Measurements from ENCODE around the gene KHDRBS1.

The KHDRBS1 gene, protein sequence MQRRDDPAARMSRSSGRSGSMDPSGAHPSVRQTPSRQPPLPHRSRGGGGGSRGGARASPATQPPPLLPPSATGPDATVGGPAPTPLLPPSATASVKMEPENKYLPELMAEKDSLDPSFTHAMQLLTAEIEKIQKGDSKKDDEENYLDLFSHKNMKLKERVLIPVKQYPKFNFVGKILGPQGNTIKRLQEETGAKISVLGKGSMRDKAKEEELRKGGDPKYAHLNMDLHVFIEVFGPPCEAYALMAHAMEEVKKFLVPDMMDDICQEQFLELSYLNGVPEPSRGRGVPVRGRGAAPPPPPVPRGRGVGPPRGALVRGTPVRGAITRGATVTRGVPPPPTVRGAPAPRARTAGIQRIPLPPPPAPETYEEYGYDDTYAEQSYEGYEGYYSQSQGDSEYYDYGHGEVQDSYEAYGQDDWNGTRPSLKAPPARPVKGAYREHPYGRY

GRCh38 chr1:32013386-32014198, at the start of gene KHDRBS1:
Gene KHDRBS1, plus strand, starts transcription at chr1:32013868. Its CDS starts 128 bp downstream, at chr1:32013996.
- peaks cover 33% of the 10 kb centered on the region for H3K36me3 Mint-ChIP-seq (ENCODE audit: low read depth)
- peaks cover 36% of the 10 kb centered on the region for H3K4me1 Mint-ChIP-seq (ENCODE audit: low read depth)
- peak within 1 kb of the TSS; percentile 97 for H3K27ac Mint-ChIP-seq
- H3K4me3 Mint-ChIP-seq, result peak within 1 kb of the TSS; percentile 96
- no peaks in the 10 kb centered on the region for H3K27me3 Mint-ChIP-seq
- H3K9me3 Mint-ChIP-seq, result no peaks in the 10 kb centered on the region

DNA sequence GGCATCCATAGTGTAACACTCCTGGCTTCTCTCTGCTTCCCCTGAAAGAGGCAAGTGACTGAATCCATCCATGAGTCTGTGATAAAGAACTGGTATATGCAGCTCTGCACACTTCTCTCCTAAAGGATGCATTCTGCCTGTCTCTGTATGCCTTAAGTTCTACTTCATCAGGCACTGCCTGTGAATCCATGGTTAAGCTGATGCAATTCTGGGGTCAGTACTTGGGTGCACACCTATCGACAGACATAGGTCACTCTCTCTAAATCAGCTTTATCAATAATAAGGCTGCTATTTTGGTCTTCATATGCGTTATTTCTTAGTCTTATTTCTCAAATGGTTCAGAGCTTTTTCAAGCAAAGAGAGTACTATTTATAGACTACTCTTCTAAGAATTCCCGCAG, 42.8 kb upstream of the KHDRBS1 start:
- no peaks in the 10 kb centered on the region for H3K4me1 Mint-ChIP-seq (ENCODE audit: low read depth)
- no peaks in the 10 kb centered on the region for H3K36me3 Mint-ChIP-seq (ENCODE audit: low read depth)
- no peaks in the 10 kb centered on the region for H3K27me3 Mint-ChIP-seq
- H3K4me3 Mint-ChIP-seq, result no peak overlapping the region
- no peak overlapping the region for H3K27ac Mint-ChIP-seq
- H3K9me3 Mint-ChIP-seq, result no peaks in the 10 kb centered on the region

- Mint-ChIP-seq H3K27ac (no peak overlapping the region), H3K27me3 (no peaks in the 10 kb centered on the region), H3K4me1 (ENCODE audit: low read depth) (peaks cover 11% of the 10 kb centered on the region), H3K36me3 (ENCODE audit: low read depth) (no peaks in the 10 kb centered on the region), H3K9me3 (no peaks in the 10 kb centered on the region), H3K4me3 (no peak overlapping the region)
These were observed 37.3 kb upstream of the KHDRBS1 start for GRCh38 chr1:31976401-31976800.

DNA sequence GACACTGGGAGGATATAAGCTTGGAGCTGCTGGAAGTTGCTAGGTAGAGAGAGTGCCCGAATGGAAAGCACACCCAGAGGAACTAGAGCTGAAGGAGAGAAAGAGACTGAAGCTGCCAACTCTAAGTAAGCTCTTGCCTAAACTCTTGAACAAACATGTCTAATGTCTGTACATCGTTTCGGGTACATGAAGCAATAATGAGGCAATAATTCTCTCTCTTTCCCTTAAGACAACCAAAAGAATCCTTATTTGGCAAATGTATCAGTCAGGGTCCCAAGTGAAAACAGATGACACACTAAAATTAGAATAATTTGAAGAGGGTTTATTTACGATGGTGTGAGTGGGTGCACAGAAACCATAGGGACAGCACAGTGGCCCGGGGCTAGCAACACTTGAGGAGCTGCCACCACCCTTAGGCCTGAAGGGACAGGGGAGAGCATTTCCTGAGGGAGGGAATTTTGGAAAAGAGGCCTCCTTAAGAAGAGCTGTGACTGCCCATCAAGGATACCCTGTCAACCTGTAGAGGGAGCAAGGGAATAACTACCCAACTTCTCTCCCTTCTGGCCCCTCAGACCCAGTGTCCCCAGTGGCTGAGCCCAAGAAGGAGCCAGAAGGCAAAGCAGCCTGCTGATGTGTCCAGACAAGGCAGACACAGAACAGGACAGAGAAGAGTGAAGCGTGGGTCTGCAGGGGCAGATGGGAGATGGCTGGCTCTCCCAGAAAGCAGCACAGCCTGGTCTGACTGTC, 36.1 kb upstream of the KHDRBS1 start:
- Mint-ChIP-seq H3K9me3 (peaks cover 2% of the 10 kb centered on the region), H3K36me3 (ENCODE audit: low read depth) (no peaks in the 10 kb centered on the region), H3K4me3 (no peak overlapping the region), H3K27ac (no peak overlapping the region), H3K27me3 (no peaks in the 10 kb centered on the region), H3K4me1 (ENCODE audit: low read depth) (peaks cover 23% of the 10 kb centered on the region)

DNA sequence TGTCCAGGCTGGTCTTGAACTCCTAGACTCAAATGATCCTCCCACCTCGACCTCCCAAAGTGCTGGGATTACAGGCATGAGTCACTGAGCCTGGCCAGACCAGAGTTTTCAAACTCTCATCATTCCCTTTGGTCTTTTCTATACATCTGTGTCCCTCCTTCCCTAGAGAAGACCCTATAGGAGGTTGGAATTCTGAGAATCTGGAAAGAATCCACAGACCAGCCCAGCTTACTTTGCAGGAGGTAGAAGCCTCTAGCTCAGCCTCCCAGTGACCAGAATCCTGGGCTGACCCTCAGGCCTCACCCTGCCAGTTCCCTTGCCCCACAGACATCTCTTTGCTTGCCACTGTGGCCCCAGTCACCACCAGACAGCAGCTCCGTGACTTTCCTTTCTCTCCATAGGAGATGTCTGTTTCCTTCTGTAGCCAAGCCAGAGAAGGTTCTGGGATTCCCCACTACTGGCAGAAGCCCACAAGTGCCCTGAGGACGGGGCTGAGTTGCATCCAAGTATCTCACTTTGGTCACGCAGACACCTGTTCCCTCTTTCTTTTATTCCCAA, 34.7 kb upstream of the KHDRBS1 start:
- H3K9me3 Mint-ChIP-seq, result peaks cover 5% of the 10 kb centered on the region
- H3K27ac Mint-ChIP-seq, result no peak overlapping the region
- no peaks in the 10 kb centered on the region for H3K36me3 Mint-ChIP-seq (ENCODE audit: low read depth)
- H3K4me1 Mint-ChIP-seq (ENCODE audit: low read depth), result peaks cover 32% of the 10 kb centered on the region
- H3K4me3 Mint-ChIP-seq, result no peak overlapping the region
- no peaks in the 10 kb centered on the region for H3K27me3 Mint-ChIP-seq

DNA sequence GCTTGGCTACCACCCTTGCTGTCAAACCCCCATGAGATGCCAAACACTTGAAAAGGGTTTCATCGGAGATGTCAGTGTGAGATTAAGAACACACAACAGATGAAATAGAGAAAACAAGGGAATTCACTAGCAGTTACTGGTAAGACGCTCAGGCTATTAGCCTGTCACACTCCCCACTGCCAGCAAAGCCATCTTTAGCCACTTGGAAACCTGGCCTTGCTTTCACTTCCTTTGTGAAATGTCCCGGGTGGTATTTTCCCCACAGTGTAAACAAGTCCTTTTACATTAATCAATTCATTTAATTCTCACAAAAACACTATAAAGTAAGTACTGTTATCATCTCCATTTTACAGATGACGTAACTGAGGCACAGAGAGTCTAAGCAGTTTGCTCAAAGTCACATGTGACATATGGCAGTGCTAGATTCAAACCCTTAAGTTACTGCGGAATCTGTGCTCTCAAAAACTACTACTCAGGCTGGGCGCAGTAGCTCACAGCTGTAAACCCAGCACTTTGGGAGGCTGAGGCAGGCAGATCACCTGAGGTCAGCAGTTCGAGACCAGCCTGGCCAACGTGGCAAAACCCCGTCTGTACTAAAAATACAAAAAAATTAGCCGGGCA, 32.7 kb upstream of the KHDRBS1 start:
- H3K27me3 Mint-ChIP-seq, result no peaks in the 10 kb centered on the region
- H3K4me3 Mint-ChIP-seq, result no peak overlapping the region
- H3K9me3 Mint-ChIP-seq, result peaks cover 5% of the 10 kb centered on the region
- H3K4me1 Mint-ChIP-seq (ENCODE audit: low read depth), result peaks cover 47% of the 10 kb centered on the region
- H3K27ac Mint-ChIP-seq, result peak overlapping the region; percentile 11
- no peaks in the 10 kb centered on the region for H3K36me3 Mint-ChIP-seq (ENCODE audit: low read depth)

- Mint-ChIP-seq H3K27me3 (no peaks in the 10 kb centered on the region), H3K4me1 (ENCODE audit: low read depth) (peaks cover 47% of the 10 kb centered on the region)
These were observed 32.2 kb upstream of the KHDRBS1 start for GRCh38 chr1:31981456-31981839.

GRCh38 chr1:31981972-31982371, 31.7 kb upstream of the KHDRBS1 start:
- peaks cover 50% of the 10 kb centered on the region for H3K4me1 Mint-ChIP-seq (ENCODE audit: low read depth)
- no peak overlapping the region for H3K4me3 Mint-ChIP-seq
- H3K9me3 Mint-ChIP-seq, result peaks cover 5% of the 10 kb centered on the region
- no peaks in the 10 kb centered on the region for H3K27me3 Mint-ChIP-seq
- H3K27ac Mint-ChIP-seq, result peak overlapping the region; percentile 80
- no peaks in the 10 kb centered on the region for H3K36me3 Mint-ChIP-seq (ENCODE audit: low read depth)

More at GRCh38 chr1:31981456-31981839, 32.2 kb upstream of the KHDRBS1 start:
- Mint-ChIP-seq H3K27ac (peak overlapping the region; percentile 80), H3K9me3 (peaks cover 5% of the 10 kb centered on the region), H3K4me3 (no peak overlapping the region), H3K36me3 (ENCODE audit: low read depth) (no peaks in the 10 kb centered on the region)

DNA sequence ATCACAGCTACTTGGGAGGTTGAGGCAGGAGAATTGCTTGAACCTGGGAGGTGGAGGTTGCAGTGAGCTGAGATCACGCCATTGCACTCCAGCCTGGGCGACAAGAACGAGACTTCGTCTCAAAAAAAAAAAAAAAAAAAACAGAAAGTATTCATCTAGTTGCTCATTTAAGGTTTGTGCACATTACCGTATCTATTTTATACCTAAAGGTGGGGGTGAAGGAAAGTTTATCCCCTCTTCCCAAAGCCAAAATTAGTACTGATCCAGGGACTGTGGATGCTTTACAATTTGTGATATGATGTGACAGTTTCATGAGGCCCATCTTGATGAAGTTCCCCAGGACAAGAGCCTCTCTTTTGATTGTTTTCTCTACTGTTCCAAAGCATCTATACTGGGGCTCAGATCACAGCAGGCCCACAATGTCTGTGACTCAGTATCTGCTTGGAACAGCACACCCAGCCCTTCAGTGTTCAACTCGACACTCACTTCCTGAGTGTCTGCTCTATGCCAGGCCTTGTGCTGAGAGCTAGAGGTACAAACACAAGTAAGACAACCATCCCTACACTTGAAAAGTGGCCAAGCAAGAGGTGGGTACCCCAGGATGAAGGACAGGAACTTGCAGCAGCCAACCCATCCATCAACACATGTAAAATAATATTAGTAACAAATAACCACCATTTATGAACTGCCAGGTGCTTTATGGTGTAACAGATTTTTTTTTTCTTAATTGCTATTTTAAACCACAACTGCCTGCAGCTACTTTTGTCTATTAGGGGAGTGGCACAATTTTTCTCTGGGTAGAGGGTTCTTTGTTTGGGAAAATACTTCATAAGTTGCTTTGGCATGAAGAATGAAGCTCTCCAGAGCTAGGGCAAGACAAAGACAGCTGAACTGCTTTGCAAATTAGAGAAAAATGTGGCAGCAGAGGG, 29.0 kb upstream of the KHDRBS1 start:
- no peaks in the 10 kb centered on the region for H3K36me3 Mint-ChIP-seq (ENCODE audit: low read depth)
- peak overlapping the region; percentile 55 for H3K4me3 Mint-ChIP-seq
- peaks cover 53% of the 10 kb centered on the region for H3K4me1 Mint-ChIP-seq (ENCODE audit: low read depth)
- H3K27ac Mint-ChIP-seq, result peak overlapping the region; percentile 78
- H3K9me3 Mint-ChIP-seq, result peaks cover 5% of the 10 kb centered on the region
- H3K27me3 Mint-ChIP-seq, result no peaks in the 10 kb centered on the region

DNA sequence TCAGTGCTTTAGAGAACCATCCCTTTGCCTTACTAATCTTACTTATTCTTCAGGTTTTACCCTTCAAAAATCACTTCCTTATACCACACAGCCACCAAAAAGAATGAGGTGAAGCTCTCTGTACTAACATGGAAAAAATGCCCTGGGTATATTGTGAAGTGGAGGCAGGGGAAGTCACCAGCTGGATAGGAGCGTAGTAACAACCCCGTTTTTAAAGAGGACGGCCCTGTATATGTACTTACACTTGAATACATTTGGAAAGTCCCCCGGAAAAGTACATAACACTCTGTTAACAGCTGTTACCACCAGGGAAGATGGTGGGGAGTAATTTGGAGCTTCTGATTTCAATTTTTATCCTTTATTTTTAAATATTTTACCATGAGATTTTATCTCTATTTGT, 28.2 kb upstream of the KHDRBS1 start:
- Mint-ChIP-seq H3K4me1 (ENCODE audit: low read depth) (peaks cover 58% of the 10 kb centered on the region), H3K4me3 (peak overlapping the region; percentile 55)

DNA sequence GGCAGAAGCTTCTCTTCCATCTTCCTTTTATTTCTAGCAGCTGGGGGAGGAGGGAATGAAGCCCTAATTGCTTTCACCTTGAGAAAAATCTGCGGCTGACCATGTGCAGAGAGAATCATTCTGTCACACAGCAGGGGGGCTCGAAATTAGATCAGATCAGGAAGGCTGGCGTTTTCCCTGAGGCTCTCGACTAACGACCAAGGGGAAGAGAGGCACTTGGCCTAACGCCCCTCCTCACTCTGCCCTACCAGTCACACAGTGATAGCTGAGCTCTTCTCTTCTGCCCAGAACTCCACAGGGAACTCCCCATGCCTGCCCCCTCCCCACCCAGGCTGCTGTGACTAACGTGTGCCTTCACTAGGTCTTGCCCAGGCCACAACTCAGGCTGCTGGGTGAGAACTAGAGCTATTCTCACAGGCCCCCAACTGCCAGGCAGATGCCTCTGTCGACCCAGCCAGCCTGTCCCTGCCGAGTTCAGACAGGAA, 26.5 kb upstream of the KHDRBS1 start:
- no peaks in the 10 kb centered on the region for H3K36me3 Mint-ChIP-seq (ENCODE audit: low read depth)

More for the DNA sequence above, 28.2 kb upstream of the KHDRBS1 start:
- Mint-ChIP-seq H3K9me3 (peaks cover 5% of the 10 kb centered on the region), H3K27ac (peak overlapping the region; percentile 78), H3K27me3 (no peaks in the 10 kb centered on the region), H3K36me3 (ENCODE audit: low read depth) (no peaks in the 10 kb centered on the region)

GRCh38 chr1:31989964-31990363, 23.7 kb upstream of the KHDRBS1 start:
- Mint-ChIP-seq H3K36me3 (ENCODE audit: low read depth) (no peaks in the 10 kb centered on the region), H3K4me1 (ENCODE audit: low read depth) (peaks cover 19% of the 10 kb centered on the region), H3K27ac (no peak overlapping the region), H3K27me3 (no peaks in the 10 kb centered on the region), H3K9me3 (no peaks in the 10 kb centered on the region), H3K4me3 (no peak overlapping the region)

More for the DNA sequence above, 26.5 kb upstream of the KHDRBS1 start:
- Mint-ChIP-seq H3K27me3 (no peaks in the 10 kb centered on the region), H3K27ac (no peak overlapping the region), H3K9me3 (peaks cover 5% of the 10 kb centered on the region), H3K4me1 (ENCODE audit: low read depth) (peaks cover 41% of the 10 kb centered on the region), H3K4me3 (no peak overlapping the region)

DNA sequence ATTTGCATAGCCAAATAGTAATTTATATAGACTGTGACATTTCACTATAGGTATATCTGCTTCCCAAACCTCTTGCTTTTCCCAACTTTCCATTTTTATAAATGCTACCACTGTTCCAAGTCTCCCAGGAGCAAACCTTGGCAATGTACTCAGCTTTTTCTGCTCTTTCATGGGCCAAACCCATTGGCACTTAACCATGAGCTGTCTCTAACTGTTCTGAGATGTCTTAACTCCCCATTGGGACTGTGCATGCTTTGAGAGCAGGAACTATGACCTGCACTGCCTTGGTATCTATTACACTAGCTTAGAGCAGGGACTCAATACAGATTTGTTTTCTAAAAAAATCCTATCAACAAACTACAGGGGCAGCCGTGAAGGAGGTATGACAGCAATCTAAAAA, 22.5 kb upstream of the KHDRBS1 start:
- no peak overlapping the region for H3K4me3 Mint-ChIP-seq
- no peak overlapping the region for H3K27ac Mint-ChIP-seq
- no peaks in the 10 kb centered on the region for H3K9me3 Mint-ChIP-seq
- H3K36me3 Mint-ChIP-seq (ENCODE audit: low read depth), result no peaks in the 10 kb centered on the region
- H3K4me1 Mint-ChIP-seq (ENCODE audit: low read depth), result peaks cover 13% of the 10 kb centered on the region
- H3K27me3 Mint-ChIP-seq, result no peaks in the 10 kb centered on the region
